ENCODE data around the gene CPE.

Gene CPE

GRCh38 chr4:165347647-165348569 is 30.9 kb upstream of the CPE start:
- Histone ChIP-seq H3K36me3 (ENCODE audit: control insufficient read depth, insufficient read depth, low read length) (peaks cover 1% of the 10 kb centered on the region; the same call in 1 of the 2 replicates), H3K4me3 (replicated peaks; ENCODE audit: low read depth, low read length) (no peak overlapping the region), H3K27me3 (replicated peaks; ENCODE audit: control insufficient read depth, insufficient read depth, low read length) (no peaks in the 10 kb centered on the region)
- no peak for DNase-seq (ENCODE audit: extremely low read depth, insufficient read length)
- no peak for TF ChIP-seq CTCF (IDR thresholded peaks at IDR 0.05; ENCODE audit: insufficient read depth, low read length, poor library complexity, severe bottlenecking)

GRCh38 chr4:165351359-165352130 is 27.3 kb upstream of the CPE start:
- Histone ChIP-seq H3K4me3 (replicated peaks; ENCODE audit: low read depth, low read length) (no peak overlapping the region), H3K36me3 (ENCODE audit: control insufficient read depth, insufficient read depth, low read length) (no peaks in the 10 kb centered on the region), H3K27me3 (replicated peaks; ENCODE audit: control insufficient read depth, insufficient read depth, low read length) (no peaks in the 10 kb centered on the region)
- DNase-seq (ENCODE audit: extremely low read depth, insufficient read length) = no peak
- peak; percentile 44 for TF ChIP-seq CTCF (IDR thresholded peaks at IDR 0.05; ENCODE audit: insufficient read depth, low read length, poor library complexity, severe bottlenecking)

- no peak for DNase-seq (ENCODE audit: extremely low read depth, insufficient read length)
- Histone ChIP-seq H3K4me3 (replicated peaks; ENCODE audit: low read depth, low read length) (no peak overlapping the region), H3K36me3 (ENCODE audit: control insufficient read depth, insufficient read depth, low read length) (no peaks in the 10 kb centered on the region), H3K27me3 (replicated peaks; ENCODE audit: control insufficient read depth, insufficient read depth, low read length) (no peaks in the 10 kb centered on the region; the same call in 1 of the 2 replicates)
- peak; percentile 57 for TF ChIP-seq CTCF (IDR thresholded peaks at IDR 0.05; ENCODE audit: insufficient read depth, low read length, poor library complexity, severe bottlenecking)
Observed at GRCh38 chr4:165355900-165356300, 22.9 kb upstream of the CPE start.

GRCh38 chr4:165359506-165359905 is 19.3 kb upstream of the CPE start:
- TF ChIP-seq CTCF (IDR thresholded peaks at IDR 0.05; ENCODE audit: insufficient read depth, low read length, poor library complexity, severe bottlenecking) = no peak
- Histone ChIP-seq H3K27me3 (replicated peaks; ENCODE audit: control insufficient read depth, insufficient read depth, low read length) (no peaks in the 10 kb centered on the region; the same call in 1 of the 2 replicates), H3K4me3 (replicated peaks; ENCODE audit: low read depth, low read length) (no peak overlapping the region), H3K36me3 (ENCODE audit: control insufficient read depth, insufficient read depth, low read length) (no peaks in the 10 kb centered on the region)
- no peak for DNase-seq (ENCODE audit: extremely low read depth, insufficient read length)

GRCh38 chr4:165360041-165360695 is 18.6 kb upstream of the CPE start:
- no peak for TF ChIP-seq CTCF (IDR thresholded peaks at IDR 0.05; ENCODE audit: insufficient read depth, low read length, poor library complexity, severe bottlenecking)
- Histone ChIP-seq H3K36me3 (ENCODE audit: control insufficient read depth, insufficient read depth, low read length) (no peaks in the 10 kb centered on the region), H3K27me3 (replicated peaks; ENCODE audit: control insufficient read depth, insufficient read depth, low read length) (no peaks in the 10 kb centered on the region; the same call in 1 of the 2 replicates), H3K4me3 (replicated peaks; ENCODE audit: low read depth, low read length) (no peak overlapping the region)
- no peak for DNase-seq (ENCODE audit: extremely low read depth, insufficient read length)
